Measurements from ENCODE around the gene WWP2. TPM values are rescaled to one million over a fixed set of nuclear protein-coding genes. Genes with fewer than 3 reads are reported as not detected.
A peak's percentile ranks its signal among the peaks of the same experiment; 100 is the strongest.

WWP2 gene
- total RNA-seq, 2 donors from 2014 or later, result 144 to 146 TPM

DNA sequence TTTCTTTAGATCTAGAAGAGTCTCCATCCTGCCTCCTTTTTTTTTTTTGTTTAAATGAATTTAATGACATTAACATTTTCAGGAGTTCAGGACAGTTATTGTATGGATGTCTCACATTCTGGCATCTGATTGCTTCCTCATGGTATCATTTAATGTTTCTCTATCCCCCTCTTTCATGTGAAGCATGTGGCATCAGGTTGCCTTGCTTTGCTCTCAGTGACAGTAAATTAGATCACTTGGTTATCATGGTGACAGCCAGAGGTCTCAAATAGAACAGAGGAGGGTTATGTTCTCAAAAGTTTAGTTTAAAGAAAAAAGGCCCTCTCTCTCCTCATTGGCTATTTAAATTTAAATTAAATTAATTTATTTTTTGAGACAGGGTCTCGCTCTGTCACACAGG lies 74.1 kb downstream of the WWP2 start:
- no peaks in the 10 kb centered on the region for H3K27me3 ChIP-seq (replicated peaks; ENCODE audit: insufficient read depth)
- H3K4me1 ChIP-seq (ENCODE audit: control insufficient read depth in 1 of 2, low read depth in 2 of 2), result peaks cover 21 to 67% of the 10 kb centered on the region in 2 donors
- DNase-seq (ENCODE audit: low spot score) (no peak), ATAC-seq (ENCODE audit: insufficient number of reproducible peaks, low FRiP score, low read depth) (no peak)
- H3K36me3 ChIP-seq, result no peaks in the 10 kb centered on the region
- H3K4me3 ChIP-seq, result no peak overlapping the region
- peak overlapping the region in 1 of 2 donors; percentile 54 for H3K27ac ChIP-seq
- H3K9me3 ChIP-seq, result no peaks in the 10 kb centered on the region
- TF ChIP-seq, protein P1, sequence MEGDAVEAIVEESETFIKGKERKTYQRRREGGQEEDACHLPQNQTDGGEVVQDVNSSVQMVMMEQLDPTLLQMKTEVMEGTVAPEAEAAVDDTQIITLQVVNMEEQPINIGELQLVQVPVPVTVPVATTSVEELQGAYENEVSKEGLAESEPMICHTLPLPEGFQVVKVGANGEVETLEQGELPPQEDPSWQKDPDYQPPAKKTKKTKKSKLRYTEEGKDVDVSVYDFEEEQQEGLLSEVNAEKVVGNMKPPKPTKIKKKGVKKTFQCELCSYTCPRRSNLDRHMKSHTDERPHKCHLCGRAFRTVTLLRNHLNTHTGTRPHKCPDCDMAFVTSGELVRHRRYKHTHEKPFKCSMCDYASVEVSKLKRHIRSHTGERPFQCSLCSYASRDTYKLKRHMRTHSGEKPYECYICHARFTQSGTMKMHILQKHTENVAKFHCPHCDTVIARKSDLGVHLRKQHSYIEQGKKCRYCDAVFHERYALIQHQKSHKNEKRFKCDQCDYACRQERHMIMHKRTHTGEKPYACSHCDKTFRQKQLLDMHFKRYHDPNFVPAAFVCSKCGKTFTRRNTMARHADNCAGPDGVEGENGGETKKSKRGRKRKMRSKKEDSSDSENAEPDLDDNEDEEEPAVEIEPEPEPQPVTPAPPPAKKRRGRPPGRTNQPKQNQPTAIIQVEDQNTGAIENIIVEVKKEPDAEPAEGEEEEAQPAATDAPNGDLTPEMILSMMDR (IDR thresholded peaks at IDR 0.05), result no peak

DNA sequence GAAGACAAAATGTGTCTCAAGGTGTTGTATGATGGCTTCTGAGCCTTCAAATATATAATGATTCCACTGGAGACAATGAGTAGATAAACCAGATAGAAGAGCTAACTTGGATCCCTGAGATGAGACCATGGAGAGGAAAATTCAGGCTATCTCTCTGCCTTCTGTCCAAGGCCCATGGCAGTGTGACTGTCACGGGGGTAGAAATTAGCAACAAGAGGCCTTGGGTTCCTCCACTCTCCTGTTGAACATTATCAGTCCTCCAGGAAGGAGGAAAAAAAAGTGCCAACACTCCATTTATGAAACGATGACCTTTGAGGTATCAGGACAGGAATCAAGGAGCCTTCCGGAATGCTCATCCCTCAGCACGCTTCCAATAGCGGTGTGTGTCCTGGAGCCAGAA lies 75.2 kb downstream of the WWP2 start:
- H3K36me3 ChIP-seq, result no peaks in the 10 kb centered on the region
- no peaks in the 10 kb centered on the region for H3K9me3 ChIP-seq
- TF ChIP-seq, protein P1 (IDR thresholded peaks at IDR 0.05), result no peak
- H3K27ac ChIP-seq, result peak overlapping the region; percentile 54 to 85
- DNase-seq (ENCODE audit: low spot score) (no peak), ATAC-seq (ENCODE audit: insufficient number of reproducible peaks, low FRiP score, low read depth) (no peak)
- peaks cover 21 to 61% of the 10 kb centered on the region in 2 donors for H3K4me1 ChIP-seq (ENCODE audit: control insufficient read depth in 1 of 2, low read depth in 2 of 2)
- no peak overlapping the region for H3K4me3 ChIP-seq
- no peaks in the 10 kb centered on the region for H3K27me3 ChIP-seq (replicated peaks; ENCODE audit: insufficient read depth)

DNA sequence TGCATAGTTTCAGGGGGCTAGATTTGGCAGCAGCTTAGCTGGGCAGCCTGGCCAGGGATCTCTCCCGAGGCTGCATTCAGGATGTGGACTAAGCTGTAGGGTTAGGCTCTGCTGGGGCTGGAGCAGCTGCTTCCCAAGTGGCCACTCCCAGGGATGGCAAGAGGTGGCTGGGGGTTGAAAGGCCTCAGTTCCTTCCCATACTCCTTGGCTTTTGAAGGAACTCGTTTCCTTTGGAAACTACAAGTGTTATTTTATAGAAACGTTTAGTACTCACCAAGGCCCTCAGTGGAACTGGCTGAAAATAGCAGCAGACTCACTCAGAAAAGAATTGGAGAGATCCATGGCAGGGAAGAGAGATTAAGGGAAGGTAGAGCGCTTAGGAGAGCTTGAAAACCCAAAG lies 76.4 kb downstream of the WWP2 start:
- peak overlapping the region; percentile 54 to 85 for H3K27ac ChIP-seq
- no peak overlapping the region for H3K4me3 ChIP-seq
- peaks cover 21 to 50% of the 10 kb centered on the region in 2 donors for H3K4me1 ChIP-seq (ENCODE audit: control insufficient read depth in 1 of 2, low read depth in 2 of 2)
- DNase-seq (ENCODE audit: low spot score), result no peak
- ATAC-seq (ENCODE audit: insufficient number of reproducible peaks, low FRiP score, low read depth), result peak; percentile 41
- no peaks in the 10 kb centered on the region for H3K36me3 ChIP-seq
- no peaks in the 10 kb centered on the region for H3K27me3 ChIP-seq (replicated peaks; ENCODE audit: insufficient read depth)
- TF ChIP-seq, protein P1 (IDR thresholded peaks at IDR 0.05), result no peak
- H3K9me3 ChIP-seq, result no peaks in the 10 kb centered on the region

DNA sequence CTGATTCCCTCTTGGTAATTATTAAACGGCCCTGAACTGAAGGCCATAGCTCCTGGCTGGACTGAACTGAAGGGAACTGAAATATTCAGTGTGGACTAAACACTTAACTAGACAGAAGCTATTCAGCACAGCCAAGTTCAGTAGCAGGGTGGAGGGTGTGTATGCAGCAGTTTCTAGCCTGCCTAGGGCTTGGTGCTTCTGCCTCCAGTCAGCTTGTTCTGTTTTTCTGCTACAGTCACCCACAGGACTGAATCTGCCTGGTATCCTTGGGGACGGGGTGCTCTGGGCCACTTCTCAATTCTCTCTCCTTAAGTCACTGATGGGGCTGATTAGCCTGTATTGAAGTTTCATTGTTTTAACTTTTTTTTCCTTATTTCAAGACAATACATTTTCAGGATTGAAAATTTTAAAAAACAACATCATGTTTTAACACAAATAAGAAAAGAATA lies 77.1 kb downstream of the WWP2 start:
- Histone ChIP-seq H3K36me3 (no peaks in the 10 kb centered on the region), H3K4me3 (no peak overlapping the region), H3K27me3 (replicated peaks; ENCODE audit: insufficient read depth) (no peaks in the 10 kb centered on the region), H3K4me1 (ENCODE audit: control insufficient read depth in 1 of 2, low read depth in 2 of 2) (peaks cover 21 to 44% of the 10 kb centered on the region in 2 donors), H3K27ac (peak overlapping the region; percentile 39 to 85), H3K9me3 (no peaks in the 10 kb centered on the region)
- ATAC-seq (ENCODE audit: insufficient number of reproducible peaks, low FRiP score, low read depth) (peak; percentile 56), DNase-seq (ENCODE audit: low spot score) (no peak)
- TF ChIP-seq, protein P1 (IDR thresholded peaks at IDR 0.05), result no peak

DNA sequence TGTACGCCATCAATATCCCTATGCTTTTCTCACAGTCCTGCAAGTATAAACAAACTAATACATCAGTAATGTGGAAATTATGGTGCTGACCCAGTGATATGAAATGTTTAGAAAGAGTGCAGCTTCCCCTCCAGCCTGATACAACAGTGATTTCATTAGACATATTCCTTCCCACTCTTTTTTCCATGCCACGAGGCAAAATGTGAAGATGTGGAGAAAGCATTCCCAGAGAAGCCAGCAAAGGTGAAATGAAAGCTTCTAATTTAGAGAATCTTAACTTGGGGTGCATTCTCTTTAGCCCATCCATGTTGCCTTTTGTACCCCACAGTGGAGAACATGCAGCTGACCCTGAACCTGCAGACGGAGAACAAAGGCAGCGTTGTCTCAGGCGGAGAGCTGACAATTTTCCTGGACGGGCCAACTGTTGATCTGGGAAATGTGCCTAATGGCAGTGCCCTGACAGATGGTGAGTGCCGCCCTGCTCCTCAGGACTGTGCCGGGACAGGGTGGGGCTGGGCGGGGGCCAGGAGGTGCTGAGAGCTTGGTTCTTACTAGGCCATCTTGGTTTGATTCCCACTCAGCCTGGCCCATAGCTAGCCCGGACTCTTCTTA lies 77.8 kb downstream of the WWP2 start:
- ATAC-seq (ENCODE audit: insufficient number of reproducible peaks, low FRiP score, low read depth) (no peak), DNase-seq (ENCODE audit: low spot score) (no peak)
- H3K4me3 ChIP-seq, result no peak overlapping the region
- TF ChIP-seq, protein P1 (IDR thresholded peaks at IDR 0.05), result no peak
- H3K27ac ChIP-seq, result peak overlapping the region; percentile 39 to 85
- no peaks in the 10 kb centered on the region for H3K9me3 ChIP-seq
- no peaks in the 10 kb centered on the region for H3K27me3 ChIP-seq (replicated peaks; ENCODE audit: insufficient read depth)
- H3K36me3 ChIP-seq, result no peaks in the 10 kb centered on the region
- H3K4me1 ChIP-seq (ENCODE audit: control insufficient read depth in 1 of 2, low read depth in 2 of 2), result peaks cover 21 to 39% of the 10 kb centered on the region in 2 donors

Measured in thoracic aorta (tissue), 2 donors.